Lower leg skin (tissue), 4 donors: ENCODE data around the gene CMC4. TPM values are rescaled to one million over a fixed set of nuclear protein-coding genes. Genes with fewer than 3 reads are reported as not detected.

Experiments used
- DNase-seq, 2 donors: peaks; one replicate each; pipeline ENCODE4 v3.0.0-alpha.2; 2019; ENCODE audit warnings: low spot score in 2 of 2
- H3K4me3 ChIP-seq: fragments of 200-600 bp; sonication (generic); 2 replicates; pipeline ENCODE4 v1.5.1; 2017; ENCODE audit warnings: mild to moderate bottlenecking, low read depth; ENCODE audit not compliant: poor library complexity, severe bottlenecking
- POLR2A ChIP-seq, 2 donors: fragments of 450-650 bp; IDR thresholded peaks; one replicate each; pipeline ENCODE4 v1.6.1; 2016 to 2017; ENCODE audit warnings: antibody characterized with exemption in 2 of 2, mild to moderate bottlenecking in 1 of 2, moderate library complexity in 1 of 2
- WGBS, 2 donors: methylation state at CpG; one replicate each; pipeline ENCODE4 v1.1.5; 2018; 5-methylcytosine and 5-hydroxymethylcytosine counted together
- intact Hi-C: fragments of 100-400 bp; cut with DNase I; formaldehyde crosslinking; loops from one replicate; pipeline ENCODE4 v1.15.0; 2023; ENCODE audit warnings: low total_unique reads
- total RNA-seq, 4 donors: library from RNA; depleted of rRNA; stranded (reverse); fragments of >200 nt; gene quantifications; one replicate each; pipeline ENCODE4 v1.1.0, GENCODE V29; 2016
- TF ChIP-seq, protein P1 (sequence below), 3 donors: fragments of 450-650 bp; IDR thresholded peaks; one replicate each; pipeline ENCODE4 v1.5.1; 2016; ENCODE audit warnings: antibody characterized with exemption in 3 of 3, mild to moderate bottlenecking in 3 of 3, moderate library complexity in 2 of 3

Gene CMC4
- total RNA-seq, 4 donors from 2014 or later = 17.8 to 22.2 (median 18.5) TPM

DNA sequence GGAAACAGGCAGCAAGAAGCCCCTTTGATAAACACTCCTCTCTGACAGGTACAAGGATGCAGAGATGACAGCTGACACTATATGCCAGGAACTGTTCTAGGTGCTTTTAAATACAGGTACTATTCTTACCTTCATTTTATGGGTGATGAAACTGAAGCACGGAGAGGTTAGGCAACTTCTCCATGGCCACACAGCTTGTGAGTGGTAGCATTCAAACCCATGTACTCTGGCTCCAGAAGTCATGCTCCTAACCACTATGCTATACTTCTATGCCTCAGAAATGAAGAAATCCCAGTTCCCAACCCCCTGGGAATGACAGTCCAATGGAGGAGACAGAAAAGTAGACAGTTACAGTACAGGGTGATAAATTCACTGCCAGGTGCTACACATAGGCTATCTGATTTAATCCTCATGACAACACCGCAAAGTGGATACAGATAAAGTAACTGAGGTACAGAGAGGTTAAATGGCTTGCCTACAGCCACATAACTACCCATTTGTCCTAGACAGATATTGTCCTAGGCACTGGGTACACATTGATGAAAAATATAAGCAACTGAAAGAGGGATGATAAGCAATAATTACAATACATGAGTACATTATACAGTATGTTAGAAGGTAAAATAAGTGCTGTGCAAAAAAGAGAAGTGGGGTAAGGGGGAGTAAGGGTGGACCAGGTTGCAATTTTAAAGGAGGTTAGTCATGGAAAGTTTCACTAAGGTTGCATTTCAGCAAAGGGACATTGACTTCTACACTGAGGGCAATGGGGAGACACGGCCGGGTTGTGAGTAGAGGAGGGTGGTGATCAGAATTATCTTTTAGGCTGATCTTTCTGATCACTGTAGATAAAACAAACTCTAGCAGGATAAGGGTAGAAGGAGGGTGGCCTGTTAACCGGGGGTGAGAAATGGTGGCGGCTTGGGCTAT lies 46.8 kb downstream of the CMC4 start:
- intact Hi-C loops = no loop called here
- no peak overlapping the region for H3K4me3 ChIP-seq
- TF ChIP-seq, protein P1, sequence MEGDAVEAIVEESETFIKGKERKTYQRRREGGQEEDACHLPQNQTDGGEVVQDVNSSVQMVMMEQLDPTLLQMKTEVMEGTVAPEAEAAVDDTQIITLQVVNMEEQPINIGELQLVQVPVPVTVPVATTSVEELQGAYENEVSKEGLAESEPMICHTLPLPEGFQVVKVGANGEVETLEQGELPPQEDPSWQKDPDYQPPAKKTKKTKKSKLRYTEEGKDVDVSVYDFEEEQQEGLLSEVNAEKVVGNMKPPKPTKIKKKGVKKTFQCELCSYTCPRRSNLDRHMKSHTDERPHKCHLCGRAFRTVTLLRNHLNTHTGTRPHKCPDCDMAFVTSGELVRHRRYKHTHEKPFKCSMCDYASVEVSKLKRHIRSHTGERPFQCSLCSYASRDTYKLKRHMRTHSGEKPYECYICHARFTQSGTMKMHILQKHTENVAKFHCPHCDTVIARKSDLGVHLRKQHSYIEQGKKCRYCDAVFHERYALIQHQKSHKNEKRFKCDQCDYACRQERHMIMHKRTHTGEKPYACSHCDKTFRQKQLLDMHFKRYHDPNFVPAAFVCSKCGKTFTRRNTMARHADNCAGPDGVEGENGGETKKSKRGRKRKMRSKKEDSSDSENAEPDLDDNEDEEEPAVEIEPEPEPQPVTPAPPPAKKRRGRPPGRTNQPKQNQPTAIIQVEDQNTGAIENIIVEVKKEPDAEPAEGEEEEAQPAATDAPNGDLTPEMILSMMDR (IDR thresholded peaks at IDR 0.05) = no peak
- no peak for TF ChIP-seq POLR2A (IDR thresholded peaks at IDR 0.05)
- WGBS, 2 donors = 76 to 81% methylated on average over 6 of the region's 6 CpGs
- no peak for DNase-seq

DNA sequence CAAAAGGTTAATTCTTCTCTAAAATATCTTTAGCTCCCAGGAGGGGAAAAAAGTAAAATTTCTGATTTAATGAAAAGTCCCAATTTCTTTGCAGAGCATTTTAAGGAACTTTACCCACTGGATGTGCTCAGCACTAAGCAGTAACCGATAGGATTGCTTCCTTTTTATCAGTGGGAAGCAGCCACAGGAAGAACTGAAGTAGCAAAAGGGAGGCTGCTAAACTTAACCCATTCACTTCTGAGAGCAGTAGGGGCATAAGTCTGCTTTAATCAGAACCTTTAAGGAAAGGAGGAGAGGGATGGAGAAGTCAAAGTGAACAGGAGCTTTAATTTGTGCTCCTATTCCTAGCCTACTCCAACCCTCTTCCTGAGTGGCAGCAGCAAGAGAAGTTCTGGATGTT lies 48.4 kb downstream of the CMC4 start, which contains the start of gene F8:
TSS of gene F8 (minus strand) at position 139 of the 400 bp plus-strand sequence. CDS start 171 bp downstream, outside the sequence.
- H3K4me3 ChIP-seq = no peak within 1 kb of the TSS
- TF ChIP-seq, protein P1 (IDR thresholded peaks at IDR 0.05) = no peak
- no peak for TF ChIP-seq POLR2A (IDR thresholded peaks at IDR 0.05)
- DNase-seq = no peak
- 9 to 29% methylated on average over 1 of the region's 1 CpG for WGBS, 2 donors
- intact Hi-C loops = no loop called here

- H3K4me3 ChIP-seq = no peak overlapping the region
- WGBS, 2 donors = 82 to 100% methylated on average over 3 of the region's 3 CpGs
- TF ChIP-seq POLR2A (IDR thresholded peaks at IDR 0.05) = no peak
- TF ChIP-seq, protein P1 (IDR thresholded peaks at IDR 0.05) = no peak
- DNase-seq = no peak
- intact Hi-C loops = no loop called here
These were observed 50.3 kb downstream of the CMC4 start for GRCh38 chrX:155020591-155020990.

Other genes with a start within 250 kb of the CMC4 start
- gene SMIM9, start 236.5 kb downstream of the CMC4 start, total RNA-seq = not detected
- gene F8A1, start 184.8 kb downstream of the CMC4 start, total RNA-seq = 1 to 10 TPM; 3.8 to 9.4 (median 5.9) TPM
- gene F8, start 48.4 kb downstream of the CMC4 start, total RNA-seq = 1 to 10 TPM; 2.0 to 7.3 (median 7.0) TPM
- 10 to 100 TPM; 21.1 to 35.8 (median 27.3) TPM for gene FUNDC2, start 44.3 kb downstream of the CMC4 start, total RNA-seq
- gene MTCP1, start within 50 bp of the CMC4 start, total RNA-seq = 1 to 10 TPM; 1.0 to 1.6 (median 1.3) TPM
- 10 to 100 TPM in 3 of 4 donors, 1 to 10 TPM in 1; 8.2 to 14.1 (median 11.6) TPM for gene BRCC3, start 372 bp upstream of the CMC4 start, total RNA-seq
- gene VBP1, start 145.3 kb upstream of the CMC4 start, total RNA-seq = 10 to 100 TPM; 11.1 to 21.8 (median 17.9) TPM
- gene RAB39B, start 193.4 kb upstream of the CMC4 start, total RNA-seq = under 1 TPM; 0.08 to 0.23 (median 0.15) TPM